Measurements from ENCODE around the gene ZSCAN22. TPM values are rescaled to one million over a fixed set of nuclear protein-coding genes. Genes with fewer than 3 reads are reported as not detected.

ZSCAN22 gene
- total RNA-seq = 1 to 10 TPM; 2.6 to 2.9 TPM

DNA sequence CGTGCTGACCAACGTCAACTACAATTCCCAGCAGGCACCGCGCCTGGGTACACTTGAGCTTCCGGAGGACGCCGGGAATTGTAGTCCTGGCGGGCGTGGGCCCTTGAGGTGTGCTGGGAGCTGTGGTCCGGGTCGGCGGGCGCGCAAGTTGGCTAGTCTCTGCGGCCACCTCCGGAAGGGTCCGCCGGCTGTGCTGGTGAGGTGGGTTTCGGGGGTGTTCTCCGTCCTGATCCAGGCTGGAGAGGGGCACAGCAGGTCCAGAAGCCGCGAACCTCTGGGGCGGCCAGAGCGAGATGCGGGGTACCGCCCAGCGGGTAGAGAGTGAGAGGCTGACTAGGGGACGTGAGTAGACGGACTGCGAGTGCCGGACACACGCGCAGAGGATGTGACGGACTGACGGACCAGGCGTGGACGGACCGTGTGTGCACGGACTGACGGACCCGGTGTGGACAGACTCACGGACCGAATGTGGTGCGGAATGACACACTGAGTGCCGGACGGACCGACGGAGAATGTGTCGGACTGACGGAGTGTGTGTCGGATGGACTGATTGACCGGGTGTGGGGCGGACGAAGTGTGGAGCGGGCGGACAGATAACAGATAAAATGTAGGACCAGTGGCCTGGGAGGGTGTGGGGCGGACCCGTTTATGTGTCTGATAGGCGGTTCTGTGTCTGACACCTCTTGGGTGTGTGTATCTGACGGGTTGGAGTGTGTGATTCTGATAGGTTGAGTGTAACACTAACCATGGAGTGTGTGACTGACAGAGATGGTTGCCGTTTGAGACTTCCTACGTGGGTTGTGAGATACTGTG is at the start of gene ZSCAN22:
ZSCAN22 (plus strand) TSS at position 81 of the 813 bp plus-strand sequence. CDS start 7,809 bp downstream, outside the sequence.
- no peak within 1 kb of the TSS for H3K27ac Mint-ChIP-seq
- H3K4me3 Mint-ChIP-seq = no peak within 1 kb of the TSS
- intact Hi-C loops (cut with micrococcal nuclease) = no loop called here
- TF ChIP-seq, protein P1, sequence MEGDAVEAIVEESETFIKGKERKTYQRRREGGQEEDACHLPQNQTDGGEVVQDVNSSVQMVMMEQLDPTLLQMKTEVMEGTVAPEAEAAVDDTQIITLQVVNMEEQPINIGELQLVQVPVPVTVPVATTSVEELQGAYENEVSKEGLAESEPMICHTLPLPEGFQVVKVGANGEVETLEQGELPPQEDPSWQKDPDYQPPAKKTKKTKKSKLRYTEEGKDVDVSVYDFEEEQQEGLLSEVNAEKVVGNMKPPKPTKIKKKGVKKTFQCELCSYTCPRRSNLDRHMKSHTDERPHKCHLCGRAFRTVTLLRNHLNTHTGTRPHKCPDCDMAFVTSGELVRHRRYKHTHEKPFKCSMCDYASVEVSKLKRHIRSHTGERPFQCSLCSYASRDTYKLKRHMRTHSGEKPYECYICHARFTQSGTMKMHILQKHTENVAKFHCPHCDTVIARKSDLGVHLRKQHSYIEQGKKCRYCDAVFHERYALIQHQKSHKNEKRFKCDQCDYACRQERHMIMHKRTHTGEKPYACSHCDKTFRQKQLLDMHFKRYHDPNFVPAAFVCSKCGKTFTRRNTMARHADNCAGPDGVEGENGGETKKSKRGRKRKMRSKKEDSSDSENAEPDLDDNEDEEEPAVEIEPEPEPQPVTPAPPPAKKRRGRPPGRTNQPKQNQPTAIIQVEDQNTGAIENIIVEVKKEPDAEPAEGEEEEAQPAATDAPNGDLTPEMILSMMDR (IDR thresholded peaks at IDR 0.05) = no peak
- ChIA-PET POLR2A (interaction anchor here (0.6 to 2.1 kb wide), 6 partner anchors 21 to 192 kb away, joined by 3 to 7 read pairs (median 3); partner anchors contain the start of genes ZBTB45 and ZNF497), CTCF (interaction anchor here (0.8 to 1.6 kb wide), 5 partner anchors 12 to 35 kb away, joined by 3 read pairs; partner anchors contain the start of gene ZNF497)
- H3K27me3 Mint-ChIP-seq = no peaks in the 10 kb centered on the region
- DNase-seq (peak; percentile 97), ATAC-seq (peak; percentile 86)
- H3K9me3 Mint-ChIP-seq = no peaks in the 10 kb centered on the region
- H3K36me3 Mint-ChIP-seq (ENCODE audit: low read depth) = peaks cover 4% of the 10 kb centered on the region
- H3K4me1 Mint-ChIP-seq (ENCODE audit: low read depth) = peaks cover 14% of the 10 kb centered on the region

DNA sequence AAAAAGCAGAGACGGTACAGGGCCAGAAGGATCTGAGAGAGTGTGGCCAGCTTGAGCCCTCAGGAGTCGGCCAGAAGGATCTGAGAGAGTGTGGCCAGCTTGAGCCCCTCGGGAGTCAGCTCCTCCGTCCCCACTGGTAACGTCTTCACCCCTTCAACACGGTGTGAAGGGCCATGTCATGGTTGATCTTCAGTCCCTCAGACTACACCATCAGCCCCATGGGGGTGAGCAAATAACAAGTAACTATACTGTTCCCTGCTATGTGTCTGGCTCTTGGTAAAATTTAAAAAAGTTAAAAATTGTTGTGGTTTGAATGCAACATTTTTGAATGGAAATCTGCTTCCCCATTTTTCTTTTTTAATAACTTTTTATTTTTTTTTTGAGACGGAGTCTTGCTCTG is 49.6 kb upstream of the ZSCAN22 start:
- ChIA-PET CTCF (interaction anchor here (1.8 kb wide), 1 partner anchor 13 kb away, joined by 3 read pairs; no protein-coding TSS in a partner anchor), POLR2A (interaction anchor here (0.7 to 1.5 kb wide), 4 partner anchors 10 to 49 kb away, joined by 3 to 6 read pairs (median 4); partner anchors contain the start of gene ZSCAN22)
- Mint-ChIP-seq H3K27me3 (no peaks in the 10 kb centered on the region), H3K27ac (peak overlapping the region; percentile 97), H3K9me3 (peaks cover 15% of the 10 kb centered on the region), H3K4me3 (peak overlapping the region; percentile 99), H3K4me1 (ENCODE audit: low read depth) (peaks cover 35% of the 10 kb centered on the region), H3K36me3 (ENCODE audit: low read depth) (peaks cover 71% of the 10 kb centered on the region)
- DNase-seq = no peak
- TF ChIP-seq, protein P1 (IDR thresholded peaks at IDR 0.05) = no peak
- intact Hi-C loops (cut with micrococcal nuclease) = no loop called here
- no peak for ATAC-seq

DNA sequence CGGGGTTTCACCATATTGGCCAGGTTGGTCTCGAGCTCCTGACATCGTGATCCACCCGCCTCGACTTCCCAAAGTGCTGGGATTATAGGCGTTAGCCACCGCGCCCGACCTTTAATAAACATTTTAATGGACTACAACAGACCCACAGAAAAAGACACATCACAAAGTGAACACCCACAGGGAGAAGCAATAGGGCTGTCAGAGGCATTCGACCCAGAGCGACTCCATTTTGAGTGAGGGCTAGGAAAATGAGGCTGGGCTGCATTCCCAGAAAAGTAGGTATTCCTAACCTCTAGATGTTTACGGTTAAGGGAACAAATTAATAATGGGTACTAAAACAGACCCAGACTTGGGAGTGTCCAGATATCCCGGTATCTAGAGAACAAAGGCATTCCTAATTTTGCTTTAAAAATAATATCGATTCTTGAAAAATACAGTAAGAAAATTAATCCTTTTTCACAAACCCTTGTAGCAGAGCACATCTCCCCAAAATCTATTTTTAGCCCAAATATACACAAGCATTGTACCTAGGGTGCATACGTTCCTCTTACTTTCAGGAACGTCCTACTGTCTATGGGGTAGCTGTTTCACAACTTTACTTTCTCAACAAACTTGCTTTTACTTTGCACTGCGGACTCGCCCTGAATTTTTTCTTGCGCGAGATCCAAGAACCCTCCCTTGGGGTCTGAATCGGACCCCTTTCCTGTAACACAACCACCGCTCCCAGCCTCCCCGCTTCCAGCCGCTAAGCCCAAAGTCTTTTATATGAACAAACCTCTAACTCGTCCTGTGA is 48.9 kb upstream of the ZSCAN22 start:
- TF ChIP-seq, protein P1 (IDR thresholded peaks at IDR 0.05) = no peak
- Mint-ChIP-seq H3K4me3 (peak overlapping the region; percentile 99), H3K4me1 (ENCODE audit: low read depth) (peaks cover 37% of the 10 kb centered on the region), H3K36me3 (ENCODE audit: low read depth) (peaks cover 68% of the 10 kb centered on the region), H3K27me3 (no peaks in the 10 kb centered on the region), H3K27ac (peak overlapping the region; percentile 97), H3K9me3 (peaks cover 15% of the 10 kb centered on the region)
- ATAC-seq (peak; percentile 1), DNase-seq (no peak)
- intact Hi-C loops (cut with micrococcal nuclease) = no loop called here
- ChIA-PET CTCF (interaction anchor here (1.8 kb wide), 1 partner anchor 13 kb away, joined by 3 read pairs; no protein-coding TSS in a partner anchor), POLR2A (interaction anchor here (0.6 to 1.7 kb wide), 7 partner anchors 9 to 95 kb away, joined by 3 to 5 read pairs (median 4); partner anchors contain the start of genes ZNF274, ZNF497 and ZNF544)

DNA sequence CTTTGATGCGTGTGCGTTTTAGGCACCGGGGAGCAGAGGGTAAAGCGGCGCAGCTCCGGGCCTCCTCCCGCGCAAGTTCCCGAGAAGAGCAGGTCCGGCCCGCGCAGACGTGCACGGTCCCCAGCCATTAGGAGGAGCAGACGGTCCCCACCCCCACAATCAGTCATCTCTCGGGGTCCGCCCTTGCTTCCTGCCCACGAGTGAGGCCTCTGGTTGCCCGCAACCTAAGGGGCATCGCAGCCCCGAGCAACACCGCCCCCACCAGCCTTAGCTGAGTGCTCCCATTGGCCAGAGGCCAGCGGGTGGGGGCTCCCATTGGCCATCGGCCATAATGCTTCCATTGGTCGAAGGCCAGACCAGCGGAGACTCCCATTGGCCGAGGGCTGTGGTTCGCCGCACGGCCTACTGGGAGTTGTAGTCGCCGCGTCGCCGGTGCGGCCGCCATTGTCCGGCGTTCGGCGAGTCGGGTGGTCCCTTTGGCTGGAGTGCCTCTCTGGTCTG is 48.2 kb upstream of the ZSCAN22 start, which contains the start of gene ZNF8:
ZNF8 (plus strand) TSS at position 415 of the 501 bp plus-strand sequence. CDS start 127 bp downstream, outside the sequence.
- peak; percentile 98 for ATAC-seq
- CTCF ChIA-PET = interaction anchor here (1.8 kb wide), 1 partner anchor 14 kb away, joined by 3 read pairs; no protein-coding TSS in a partner anchor
- intact Hi-C loops (cut with micrococcal nuclease) = no loop called here
- POLR2A ChIA-PET = interaction anchor here (0.5 to 1.7 kb wide), 7 partner anchors 10 to 95 kb away, joined by 3 to 5 read pairs (median 4); partner anchors contain the start of genes ZNF274, ZNF497 and ZNF544
- TF ChIP-seq, protein P1 (IDR thresholded peaks at IDR 0.05) = no peak
- peaks cover 15% of the 10 kb centered on the region for H3K9me3 Mint-ChIP-seq
- H3K27ac Mint-ChIP-seq = peak within 1 kb of the TSS; percentile 97
- H3K27me3 Mint-ChIP-seq = no peaks in the 10 kb centered on the region
- H3K4me1 Mint-ChIP-seq (ENCODE audit: low read depth) = peaks cover 37% of the 10 kb centered on the region
- H3K4me3 Mint-ChIP-seq = peak within 1 kb of the TSS; percentile 99
- DNase-seq = peak; percentile 99
- peaks cover 68% of the 10 kb centered on the region for H3K36me3 Mint-ChIP-seq (ENCODE audit: low read depth)

All from activated CD8-positive, alpha-beta T cell treated with anti-CD3 and anti-CD28 coated beads for 36 hours (primary cell).